GM21576 (cell line): ENCODE data around the gene TMEM14B.
"Not testable (repeated sequence)": the region's sequence is repeated elsewhere in the genome, so short reads cannot be mapped to it uniquely, and the experiment has no call there.

Experiments used
- ATAC-seq: cut with Tn5 transposase; IDR thresholded peaks from one replicate; pipeline ENCODE4 v1.9.1; 2021; ENCODE audit warnings: mild to moderate bottlenecking, moderate library complexity; ENCODE audit not compliant: unreplicated experiment

Gene TMEM14B

DNA sequence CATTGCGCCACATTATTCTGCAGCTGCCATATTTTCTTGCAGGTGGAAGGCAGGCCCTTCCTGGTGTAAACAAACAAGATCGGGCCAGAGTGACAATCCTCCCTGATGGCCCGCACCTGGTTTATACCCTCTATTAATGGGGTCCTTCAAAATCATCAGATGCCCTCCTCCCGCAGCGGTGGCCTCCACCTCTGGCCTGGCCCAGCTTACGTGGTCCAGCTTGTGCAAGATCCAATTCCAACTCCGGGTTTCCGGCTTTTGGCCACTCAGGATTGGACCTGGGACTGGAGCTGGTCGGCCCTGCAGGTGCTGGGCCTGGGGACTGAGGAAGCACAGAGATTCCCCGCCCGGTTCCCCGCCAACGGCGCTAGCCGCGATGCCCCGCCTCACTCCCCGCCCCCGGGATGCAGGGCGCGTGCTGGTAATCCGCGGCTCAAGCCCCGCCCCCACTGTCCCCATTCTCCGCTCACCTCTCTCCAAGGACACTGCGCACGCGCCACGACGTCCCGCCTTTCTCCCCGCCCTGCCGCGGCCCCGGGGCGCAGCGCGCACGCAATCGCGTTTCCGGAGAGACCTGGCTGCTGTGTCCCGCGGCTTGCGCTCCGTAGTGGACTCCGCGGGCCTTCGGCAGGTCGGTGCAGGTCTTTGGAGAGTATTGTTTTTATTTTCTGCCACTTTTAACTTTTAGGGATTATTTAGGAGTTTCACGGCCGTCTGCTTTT, at the start of gene TMEM14B:
TSS of gene TMEM14B (plus strand) at position 555 of the 722 bp plus-strand sequence. CDS start 1,441 bp downstream, outside the sequence.
- peak; percentile 94 for ATAC-seq

DNA sequence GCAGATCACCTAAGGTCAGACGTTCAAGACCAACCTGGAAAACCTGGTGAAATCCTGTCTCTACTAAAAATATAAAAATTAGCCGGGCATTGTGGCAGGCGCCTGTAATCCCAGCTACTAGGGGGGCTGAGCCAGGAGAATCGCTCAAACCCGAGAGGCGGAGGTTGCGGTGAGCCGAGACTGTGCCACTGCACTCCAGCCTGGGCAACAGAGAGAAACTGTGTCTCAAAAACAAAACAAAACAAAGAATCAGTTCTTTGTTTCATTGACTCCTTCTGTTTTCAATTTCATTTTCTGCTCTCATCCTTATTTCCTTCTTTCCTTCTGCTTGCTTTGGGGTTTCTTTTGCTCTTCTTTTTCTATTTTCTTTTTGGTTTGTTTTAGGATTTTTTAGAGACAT, 33.6 kb upstream of the TMEM14B start:
- no peak for ATAC-seq

DNA sequence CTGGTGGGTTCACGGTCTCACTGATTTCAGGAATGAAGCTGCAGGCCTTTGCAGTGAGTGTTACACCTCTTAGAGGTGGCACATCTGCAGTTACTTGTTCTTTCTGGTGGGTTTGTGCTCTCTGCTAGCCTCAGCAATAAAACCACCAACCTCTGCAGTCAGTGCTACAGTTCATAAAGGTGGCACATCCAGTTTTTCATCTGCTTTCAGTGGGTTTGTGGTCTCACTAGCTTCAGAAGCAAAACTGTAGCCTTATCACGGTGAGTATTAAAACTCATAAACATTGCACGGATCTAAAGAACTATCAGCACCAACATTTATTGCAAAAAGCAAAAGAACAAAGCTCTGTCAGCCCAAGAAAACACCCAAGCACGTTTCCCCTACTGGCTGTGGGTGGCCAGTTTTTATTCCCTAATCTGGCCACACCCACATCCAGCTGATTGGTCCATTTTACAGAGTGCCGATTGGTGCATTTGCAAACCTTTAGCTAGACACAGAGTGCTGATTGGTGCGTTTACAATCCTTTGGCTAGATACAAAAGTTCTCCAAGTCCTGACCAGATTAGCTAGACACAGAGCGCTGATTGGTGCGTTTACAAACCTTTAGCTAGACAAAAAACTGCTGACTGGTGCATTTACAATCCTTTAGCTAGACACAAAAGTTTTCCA, 28.2 kb upstream of the TMEM14B start:
- no peak for ATAC-seq

DNA sequence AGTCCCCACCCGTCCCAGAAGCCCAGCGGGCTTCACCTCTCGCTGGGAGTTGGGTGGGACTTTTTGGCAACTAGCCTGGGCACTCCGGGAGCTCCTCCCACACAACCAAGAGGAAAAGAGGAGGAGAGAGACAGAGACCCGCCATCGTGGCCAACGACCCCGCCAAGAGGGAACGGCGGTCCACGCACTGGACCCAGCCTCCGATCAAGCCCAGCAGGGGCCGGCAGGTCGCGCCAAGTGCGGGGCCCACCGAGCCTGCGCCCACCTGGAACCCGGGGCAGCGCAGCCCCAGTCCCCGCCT, 27.7 kb upstream of the TMEM14B start:
- ATAC-seq, result no peak

DNA sequence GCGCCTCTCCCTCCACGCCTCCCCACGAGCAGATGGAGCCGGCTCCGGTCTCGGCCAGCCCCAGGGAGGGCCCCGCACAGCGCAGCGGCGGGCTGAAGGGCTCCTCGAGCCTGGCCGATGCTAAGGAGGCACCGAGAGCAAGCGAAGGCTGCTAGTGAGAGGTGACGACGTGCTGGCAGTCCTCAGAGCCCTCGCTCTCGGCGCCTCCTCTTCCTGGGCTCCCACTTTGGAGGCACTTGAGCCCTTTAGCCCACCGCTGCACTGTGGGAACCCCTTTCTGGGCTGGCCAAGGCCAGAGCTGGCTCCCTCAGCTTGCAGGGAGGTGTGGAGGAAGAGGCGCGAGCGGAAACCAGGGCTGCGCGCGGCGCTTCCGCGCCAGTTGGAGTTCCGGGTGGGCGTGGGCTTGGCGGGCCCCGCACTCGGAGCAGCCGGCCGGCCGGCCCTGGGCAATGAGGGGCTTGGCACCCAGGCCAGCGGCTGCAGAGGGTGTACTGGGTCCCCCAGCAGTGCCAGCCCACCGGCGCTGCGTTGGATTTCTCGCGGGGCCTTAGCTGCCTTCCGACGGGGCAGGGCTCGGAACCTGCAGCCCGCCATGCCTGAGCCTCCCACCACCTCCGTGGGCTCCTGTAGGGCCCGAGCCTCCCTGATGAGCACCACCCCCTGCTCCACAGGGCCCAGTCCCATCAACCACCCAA, 27.2 kb upstream of the TMEM14B start:
- no peak for ATAC-seq

DNA sequence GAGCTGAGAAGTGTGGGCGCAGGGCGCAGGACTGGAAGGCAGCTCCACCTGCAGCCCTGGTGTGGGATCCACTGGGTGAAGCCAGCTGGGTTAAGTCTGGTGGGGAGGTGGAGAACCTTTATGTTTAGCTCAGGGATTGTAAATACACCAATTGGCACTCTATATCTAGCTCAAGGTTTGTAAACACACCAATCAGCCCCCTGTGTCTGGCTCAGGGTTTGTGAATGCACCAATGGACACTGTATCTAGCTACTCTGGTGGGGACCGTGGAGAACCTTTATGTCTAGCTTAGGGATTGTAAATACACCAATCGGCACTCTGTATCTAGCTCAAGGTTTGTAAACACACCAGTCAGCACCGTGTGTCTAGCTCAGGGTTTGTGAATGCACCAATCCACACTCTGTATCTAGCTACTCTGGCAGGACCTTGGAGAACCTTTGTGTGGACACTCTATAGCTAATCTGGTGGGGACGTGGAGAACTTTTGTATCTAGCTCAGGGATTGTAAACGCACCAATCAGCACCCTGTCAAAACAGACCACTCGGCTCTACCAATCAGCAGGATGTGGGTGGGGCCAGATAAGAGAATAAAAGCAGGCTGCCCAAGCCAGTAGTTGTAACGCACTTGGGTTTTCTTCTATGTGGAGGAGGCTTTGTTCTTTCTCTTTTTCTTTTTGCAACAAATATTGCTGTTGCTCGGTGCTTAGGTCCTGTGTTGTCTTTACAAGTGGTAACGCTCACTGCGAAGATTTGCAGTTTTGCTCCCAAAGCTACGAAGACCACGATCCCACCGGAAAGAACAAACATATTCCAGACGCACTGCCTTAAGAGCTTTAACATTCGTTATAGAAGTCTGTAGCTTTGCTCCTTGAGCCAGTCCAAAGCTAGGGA, 26.4 kb upstream of the TMEM14B start:
- ATAC-seq, result not testable (repeated sequence)

DNA sequence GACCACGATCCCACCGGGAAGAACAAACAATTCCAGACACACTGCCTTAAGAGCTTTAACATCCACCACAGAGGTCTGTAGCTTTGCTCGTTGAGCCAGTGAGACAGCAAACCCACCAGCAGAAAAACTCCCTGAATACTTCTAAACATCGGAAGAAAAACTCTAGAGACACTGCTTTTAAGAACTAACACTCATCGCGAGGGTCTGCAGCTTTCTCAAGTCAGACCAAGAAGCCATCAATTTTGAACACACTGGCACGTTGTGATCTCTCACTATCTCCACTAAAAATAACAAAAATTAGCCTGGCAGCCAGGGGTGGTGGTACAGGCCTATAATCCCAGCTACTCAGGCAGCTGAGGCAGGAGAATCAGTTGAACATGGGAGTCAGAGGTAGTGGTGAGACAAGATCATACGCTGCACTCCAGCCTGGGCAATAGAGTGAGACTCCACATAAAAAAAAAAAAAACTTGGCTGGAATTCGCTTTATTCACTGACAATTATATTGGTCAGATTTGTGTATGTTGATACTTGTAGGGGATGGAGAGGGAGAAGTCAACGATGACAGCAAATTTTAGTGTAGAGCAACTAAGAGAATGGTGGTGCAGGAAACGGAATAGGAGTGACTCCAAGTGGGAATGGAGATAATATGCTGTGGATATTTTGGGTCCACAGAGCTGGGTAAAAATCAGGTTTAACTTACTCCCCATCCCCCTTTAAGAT, 25.6 kb upstream of the TMEM14B start:
- no peak for ATAC-seq

DNA sequence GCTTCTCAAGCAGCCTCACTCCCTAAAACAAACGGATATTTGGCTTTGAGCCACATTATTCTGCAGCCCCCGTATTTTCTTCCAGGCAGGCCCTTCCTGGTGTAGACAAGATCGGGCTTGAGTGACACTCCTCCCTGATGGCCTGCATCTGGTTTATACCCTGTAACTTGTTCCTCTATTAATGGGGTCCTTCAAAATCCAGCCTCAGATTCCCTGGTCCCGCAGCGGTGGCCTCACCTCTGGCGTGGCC, 25.1 kb upstream of the TMEM14B start:
- no peak for ATAC-seq

DNA sequence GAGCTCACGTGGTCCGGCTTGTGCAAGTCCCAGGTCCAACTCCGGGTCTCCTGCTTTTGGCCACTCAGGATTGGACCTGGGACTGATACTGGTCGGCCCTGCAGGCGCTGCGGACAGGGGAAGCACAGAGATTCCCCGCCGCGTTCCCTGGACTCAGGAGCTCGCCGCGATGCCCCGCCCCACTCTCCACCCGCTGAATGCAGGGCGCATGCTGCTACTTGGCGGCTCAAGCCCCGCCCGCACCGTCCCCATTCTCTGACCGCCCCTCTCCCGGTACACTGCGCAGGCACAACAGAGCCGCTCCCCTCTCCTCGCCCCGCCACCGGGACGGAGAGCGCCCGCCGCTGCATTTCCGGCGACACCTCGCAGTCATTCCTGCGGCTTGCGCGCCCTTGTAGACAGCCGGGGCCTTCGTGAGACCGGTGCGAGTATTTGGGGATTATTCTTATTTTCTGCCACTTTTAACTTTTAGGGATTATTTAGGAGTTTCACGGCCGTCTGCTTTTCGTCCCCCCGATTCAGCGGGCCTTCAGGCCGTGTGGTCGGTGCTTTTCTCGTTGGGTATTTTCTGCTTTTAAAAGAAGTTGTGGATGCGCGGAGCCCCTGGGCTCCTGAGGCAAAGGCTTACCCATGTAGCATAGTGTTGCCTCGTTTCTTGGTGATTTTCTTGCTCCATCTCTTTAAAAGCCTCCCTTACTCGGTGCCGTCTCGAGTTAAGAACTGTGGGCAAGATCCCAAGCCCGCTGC, 24.6 kb upstream of the TMEM14B start, which contains the start of gene TMEM14C:
TSS of gene TMEM14C (plus strand) at position 251 of the 747 bp plus-strand sequence. CDS start 1,544 bp downstream, outside the sequence.
- ATAC-seq, result peak; percentile 96

DNA sequence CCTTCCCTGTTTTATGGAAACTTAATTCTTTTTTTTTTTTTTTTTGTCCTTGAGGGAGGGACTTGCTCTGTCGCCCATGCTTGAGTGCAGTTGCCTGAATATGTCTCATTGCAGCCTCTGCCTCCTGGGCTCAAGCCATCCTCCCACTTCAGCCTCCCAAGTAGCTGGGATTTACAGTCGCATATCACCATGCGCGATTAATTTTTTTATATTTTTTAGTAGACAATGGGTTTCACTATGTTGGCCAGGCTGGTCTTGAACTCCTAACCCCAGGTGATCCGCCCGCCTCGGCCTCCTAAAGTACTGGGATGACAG, 24.1 kb upstream of the TMEM14B start:
- ATAC-seq, result no peak

DNA sequence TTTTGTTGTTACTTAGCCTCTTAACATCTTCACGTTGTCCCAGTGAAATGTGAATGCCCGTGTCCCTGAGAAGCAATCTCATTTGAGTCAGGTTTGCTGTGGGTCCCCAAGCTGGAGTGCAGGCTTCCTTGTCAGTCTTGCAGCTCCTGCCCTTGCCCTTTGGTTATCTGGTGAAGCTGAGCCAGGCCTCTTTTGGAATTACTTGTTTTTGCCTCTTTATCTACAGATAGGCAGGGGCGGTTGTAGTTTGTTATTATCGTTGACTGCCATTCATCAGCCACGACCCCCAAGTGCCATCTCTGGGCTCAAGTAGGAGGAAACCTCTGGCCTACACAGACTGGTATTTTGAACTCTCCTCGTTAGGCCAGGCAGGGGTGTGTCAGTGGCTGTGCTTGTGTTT, 22.6 kb upstream of the TMEM14B start:
- ATAC-seq, result no peak

DNA sequence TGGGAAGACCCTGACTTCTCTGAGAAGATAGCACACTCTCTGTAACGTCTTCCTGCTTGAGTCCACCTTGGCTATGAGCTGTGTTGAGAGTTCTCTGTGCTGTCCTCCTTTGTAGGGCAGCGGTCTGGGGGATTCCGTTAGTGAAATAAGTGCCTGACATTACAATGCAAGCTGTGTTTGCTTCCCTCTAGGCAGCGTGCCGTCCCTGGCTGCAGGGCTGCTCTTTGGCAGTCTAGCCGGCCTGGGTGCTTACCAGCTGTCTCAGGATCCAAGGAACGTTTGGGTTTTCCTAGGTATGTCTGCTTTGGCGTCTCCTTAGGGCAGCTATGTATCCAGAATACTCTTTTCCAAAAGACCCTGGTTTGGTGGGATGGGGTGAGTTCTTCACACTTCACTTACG, 21.9 kb upstream of the TMEM14B start:
- ATAC-seq, result no peak

DNA sequence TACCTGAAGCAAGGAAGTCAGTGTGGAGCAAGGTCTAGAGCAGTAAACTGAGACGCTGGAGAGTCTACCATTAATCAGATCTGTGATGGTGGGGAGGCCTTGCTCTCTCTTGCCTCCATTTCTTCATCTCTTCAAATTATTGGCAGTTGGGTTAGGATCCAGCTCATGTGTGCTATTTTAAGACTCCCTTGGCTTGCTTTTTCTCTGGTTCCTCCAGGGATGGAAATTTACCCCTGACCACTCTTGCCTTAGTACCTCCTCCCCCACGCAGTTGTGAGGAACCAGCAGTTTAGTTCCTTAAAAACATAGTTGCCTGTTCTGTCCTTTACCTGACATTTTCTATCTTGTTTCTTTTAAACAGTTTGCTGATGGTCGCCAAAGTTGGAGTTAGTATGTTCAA, 17.4 kb upstream of the TMEM14B start:
- no peak for ATAC-seq

DNA sequence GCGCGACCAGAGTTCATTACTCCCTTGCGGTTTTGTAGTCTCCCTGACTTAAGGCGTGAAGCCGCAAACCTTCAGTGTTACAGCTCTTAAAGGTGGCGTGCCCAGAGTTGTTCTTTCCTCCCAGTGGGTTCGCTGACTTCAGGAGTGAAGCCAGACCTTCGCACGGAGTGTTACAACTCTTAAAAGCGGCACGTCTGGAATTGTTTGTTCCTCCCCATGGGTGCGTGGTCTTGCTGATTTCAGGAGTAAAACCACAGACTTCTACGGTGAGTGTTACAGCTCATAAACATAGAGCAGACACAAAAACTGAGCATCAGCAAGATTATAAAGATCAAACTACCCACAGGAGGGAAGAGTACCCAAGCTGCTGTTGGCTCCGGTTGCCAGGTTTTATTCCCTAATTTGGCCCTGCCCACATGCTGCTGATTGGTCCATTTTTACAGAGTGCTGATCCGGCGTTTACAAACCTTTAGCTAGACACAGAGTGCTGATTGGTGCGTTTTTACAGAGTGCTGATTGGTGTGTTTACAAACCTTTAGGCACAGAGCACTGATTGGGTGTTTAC, 14.4 kb upstream of the TMEM14B start:
- no peak for ATAC-seq

DNA sequence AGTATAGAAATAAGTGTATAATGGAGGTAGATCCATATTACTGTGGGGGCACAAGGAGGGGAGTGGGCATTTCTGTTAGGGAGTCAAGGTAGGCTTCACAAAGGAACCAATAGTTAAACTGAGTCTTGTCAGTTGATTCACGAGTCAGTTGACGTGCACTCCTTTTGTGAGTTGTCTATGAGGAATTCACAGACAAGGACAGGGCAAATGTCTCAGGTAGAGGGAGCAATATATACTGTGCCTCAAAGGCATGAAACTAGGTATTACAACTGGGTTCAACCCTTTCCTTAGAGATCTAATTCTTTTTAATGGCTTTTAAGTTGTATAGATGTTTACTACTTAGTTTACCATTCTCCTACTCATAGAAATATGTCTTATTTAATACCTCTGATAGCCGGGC, 13.7 kb upstream of the TMEM14B start:
- ATAC-seq, result no peak

DNA sequence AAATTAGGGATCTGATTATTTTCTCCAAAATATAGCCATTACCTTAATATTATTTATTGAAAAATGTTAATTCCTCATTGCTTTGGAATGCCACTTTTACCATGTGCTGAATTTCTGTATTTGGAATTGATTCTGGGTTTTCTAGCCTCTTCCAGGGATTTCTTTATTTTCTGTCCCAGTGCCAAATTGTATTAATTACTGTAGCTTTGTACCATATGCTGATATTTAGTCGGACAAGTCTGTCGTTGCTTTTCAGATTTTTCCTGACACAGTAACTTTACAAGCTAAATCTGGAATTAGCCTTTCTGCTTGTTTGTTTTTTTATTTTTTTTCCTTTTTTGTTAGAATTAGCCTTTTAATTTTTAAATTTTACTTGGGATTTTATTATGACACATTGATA, 10.9 kb upstream of the TMEM14B start:
- ATAC-seq, result no peak

DNA sequence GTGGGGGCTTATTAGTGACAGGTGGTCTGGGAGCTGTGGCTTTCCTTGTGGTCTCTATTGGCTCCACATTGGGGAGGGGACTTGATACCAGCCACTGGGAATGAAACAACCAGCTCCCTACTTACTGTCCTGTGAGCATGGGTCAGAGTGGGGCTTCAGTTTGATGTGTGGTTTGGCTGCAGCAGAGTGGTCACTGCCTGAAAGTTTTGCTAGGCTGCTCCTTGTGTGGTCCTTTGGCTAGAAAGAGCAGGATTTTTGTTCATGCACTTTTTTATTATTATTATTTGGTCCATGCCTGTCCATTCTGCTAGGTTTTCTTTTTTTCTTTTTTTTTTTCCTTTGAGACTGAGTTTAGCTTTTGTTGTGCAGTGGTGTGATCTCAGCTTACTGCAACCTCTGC, 7.5 kb upstream of the TMEM14B start:
- ATAC-seq, result no peak

DNA sequence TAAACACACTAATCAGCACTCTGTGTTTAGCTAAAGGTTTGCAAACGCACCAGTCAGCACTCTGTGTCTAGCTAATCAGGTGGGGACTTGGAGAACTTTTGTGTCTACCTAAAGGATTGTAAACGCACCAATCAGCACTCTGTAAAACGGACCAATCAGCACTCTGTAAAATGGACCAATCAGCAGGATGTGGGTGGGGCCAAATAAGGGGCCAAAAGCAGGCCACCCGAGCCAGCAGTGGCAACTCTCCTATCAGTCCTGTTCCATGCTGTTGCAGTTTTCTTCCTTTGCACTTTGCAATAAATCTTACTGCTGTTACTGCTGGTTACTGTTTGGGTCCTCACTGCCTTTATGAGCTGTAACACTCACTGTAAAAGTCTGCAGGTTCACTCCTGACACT, 6.0 kb upstream of the TMEM14B start:
- ATAC-seq, result not testable (repeated sequence)

DNA sequence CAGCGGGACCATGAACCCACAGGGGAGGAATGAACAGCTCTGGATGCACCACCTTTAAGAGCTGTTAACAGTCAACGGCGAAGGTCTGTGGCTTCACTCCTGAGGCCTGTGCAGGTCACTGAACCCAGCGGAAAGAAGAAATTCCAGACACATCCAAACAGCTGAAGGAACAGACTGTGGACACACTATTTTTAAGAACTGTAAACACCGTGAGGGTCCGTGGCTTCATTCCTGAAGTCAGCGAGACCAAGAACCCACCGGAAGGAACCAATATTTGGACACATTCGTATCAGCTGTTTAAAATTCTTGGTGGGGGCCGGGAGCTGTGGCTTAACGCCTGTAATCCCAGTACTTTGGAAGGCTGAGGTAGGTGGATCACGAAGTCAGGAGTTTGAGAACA, 5.4 kb upstream of the TMEM14B start:
- no peak for ATAC-seq

DNA sequence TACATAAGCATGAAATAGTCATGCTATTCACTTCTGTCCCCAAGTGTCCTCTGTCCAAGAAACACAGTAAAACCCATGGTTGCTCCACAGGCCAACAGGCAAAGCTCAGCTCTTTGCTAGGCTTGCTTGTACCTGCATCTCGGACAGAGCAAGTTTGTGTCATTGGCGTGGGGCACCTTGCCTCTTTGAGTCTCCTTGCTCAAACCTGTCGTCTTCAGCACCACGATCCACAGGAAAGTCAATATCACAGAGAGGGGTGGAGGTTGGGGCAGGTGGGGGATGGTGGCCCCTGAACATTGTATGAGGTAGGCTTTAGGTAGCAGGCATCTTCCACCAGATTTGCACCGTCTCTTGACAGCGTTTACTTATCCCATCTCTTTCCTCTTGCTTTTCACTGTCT, 4.1 kb upstream of the TMEM14B start:
- ATAC-seq, result no peak
